ENCODE results near the gene LDLRAP1. TPM values are rescaled to one million over a fixed set of nuclear protein-coding genes. Genes with fewer than 3 reads are reported as not detected.

Gene LDLRAP1
- total RNA-seq, 1 experiment from 2014 or later: 16.3 TPM

DNA sequence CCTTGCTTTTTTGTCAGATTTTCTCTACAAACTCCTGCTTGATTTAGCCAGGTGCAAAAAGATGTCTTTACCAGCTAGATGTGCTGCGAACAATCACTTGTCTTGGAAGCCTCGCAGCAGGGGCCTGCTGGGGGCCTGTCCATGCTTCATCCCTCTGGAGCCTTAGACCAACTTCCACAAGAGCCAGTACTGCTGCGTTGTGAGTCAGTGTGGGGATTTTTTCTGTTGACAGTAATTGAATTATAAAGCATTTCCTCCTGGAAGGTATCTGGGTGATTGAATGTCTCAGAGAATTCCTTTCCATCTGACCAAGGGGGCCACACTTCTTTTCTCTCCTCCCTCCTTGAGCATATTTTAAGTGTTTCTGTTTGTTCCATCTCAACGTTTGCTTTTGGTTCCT, 40.4 kb upstream of the LDLRAP1 start:
- Mint-ChIP-seq H3K4me3 (no peak overlapping the region), H3K36me3 (no peaks in the 10 kb centered on the region), H3K4me1 (peaks cover 46% of the 10 kb centered on the region), H3K9me3 (no peaks in the 10 kb centered on the region), H3K27me3 (ENCODE audit: low read depth) (no peaks in the 10 kb centered on the region), H3K27ac (0 out of 2 replicates have a peak overlapping the region, but pooled peaks have one; percentile 81)
- CTCF ChIA-PET: interaction anchor here (0.6 to 7.0 kb wide), 8 partner anchors 11 to 392 kb away, joined by 3 to 175 read pairs (median 9); no protein-coding TSS in a partner anchor
- TF ChIP-seq, protein P1, sequence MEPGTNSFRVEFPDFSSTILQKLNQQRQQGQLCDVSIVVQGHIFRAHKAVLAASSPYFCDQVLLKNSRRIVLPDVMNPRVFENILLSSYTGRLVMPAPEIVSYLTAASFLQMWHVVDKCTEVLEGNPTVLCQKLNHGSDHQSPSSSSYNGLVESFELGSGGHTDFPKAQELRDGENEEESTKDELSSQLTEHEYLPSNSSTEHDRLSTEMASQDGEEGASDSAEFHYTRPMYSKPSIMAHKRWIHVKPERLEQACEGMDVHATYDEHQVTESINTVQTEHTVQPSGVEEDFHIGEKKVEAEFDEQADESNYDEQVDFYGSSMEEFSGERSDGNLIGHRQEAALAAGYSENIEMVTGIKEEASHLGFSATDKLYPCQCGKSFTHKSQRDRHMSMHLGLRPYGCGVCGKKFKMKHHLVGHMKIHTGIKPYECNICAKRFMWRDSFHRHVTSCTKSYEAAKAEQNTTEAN (CRISPR knock-in tag; IDR thresholded peaks at IDR 0.05): no peak
- TF ChIP-seq, protein P2, sequence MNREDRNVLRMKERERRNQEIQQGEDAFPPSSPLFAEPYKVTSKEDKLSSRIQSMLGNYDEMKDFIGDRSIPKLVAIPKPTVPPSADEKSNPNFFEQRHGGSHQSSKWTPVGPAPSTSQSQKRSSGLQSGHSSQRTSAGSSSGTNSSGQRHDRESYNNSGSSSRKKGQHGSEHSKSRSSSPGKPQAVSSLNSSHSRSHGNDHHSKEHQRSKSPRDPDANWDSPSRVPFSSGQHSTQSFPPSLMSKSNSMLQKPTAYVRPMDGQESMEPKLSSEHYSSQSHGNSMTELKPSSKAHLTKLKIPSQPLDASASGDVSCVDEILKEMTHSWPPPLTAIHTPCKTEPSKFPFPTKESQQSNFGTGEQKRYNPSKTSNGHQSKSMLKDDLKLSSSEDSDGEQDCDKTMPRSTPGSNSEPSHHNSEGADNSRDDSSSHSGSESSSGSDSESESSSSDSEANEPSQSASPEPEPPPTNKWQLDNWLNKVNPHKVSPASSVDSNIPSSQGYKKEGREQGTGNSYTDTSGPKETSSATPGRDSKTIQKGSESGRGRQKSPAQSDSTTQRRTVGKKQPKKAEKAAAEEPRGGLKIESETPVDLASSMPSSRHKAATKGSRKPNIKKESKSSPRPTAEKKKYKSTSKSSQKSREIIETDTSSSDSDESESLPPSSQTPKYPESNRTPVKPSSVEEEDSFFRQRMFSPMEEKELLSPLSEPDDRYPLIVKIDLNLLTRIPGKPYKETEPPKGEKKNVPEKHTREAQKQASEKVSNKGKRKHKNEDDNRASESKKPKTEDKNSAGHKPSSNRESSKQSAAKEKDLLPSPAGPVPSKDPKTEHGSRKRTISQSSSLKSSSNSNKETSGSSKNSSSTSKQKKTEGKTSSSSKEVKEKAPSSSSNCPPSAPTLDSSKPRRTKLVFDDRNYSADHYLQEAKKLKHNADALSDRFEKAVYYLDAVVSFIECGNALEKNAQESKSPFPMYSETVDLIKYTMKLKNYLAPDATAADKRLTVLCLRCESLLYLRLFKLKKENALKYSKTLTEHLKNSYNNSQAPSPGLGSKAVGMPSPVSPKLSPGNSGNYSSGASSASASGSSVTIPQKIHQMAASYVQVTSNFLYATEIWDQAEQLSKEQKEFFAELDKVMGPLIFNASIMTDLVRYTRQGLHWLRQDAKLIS (CRISPR knock-in tag; IDR thresholded peaks at IDR 0.05; ENCODE audit: borderline replicate concordance): no peak
- no peak for TF ChIP-seq ZNF263 (CRISPR knock-in tag; IDR thresholded peaks at IDR 0.05; ENCODE audit: low read depth)
- no peak for TF ChIP-seq ETV6 (CRISPR knock-in tag; IDR thresholded peaks at IDR 0.05)
- TF ChIP-seq TCF7 (CRISPR knock-in tag; IDR thresholded peaks at IDR 0.05; ENCODE audit: low read depth): no peak
- TF ChIP-seq, protein P3, sequence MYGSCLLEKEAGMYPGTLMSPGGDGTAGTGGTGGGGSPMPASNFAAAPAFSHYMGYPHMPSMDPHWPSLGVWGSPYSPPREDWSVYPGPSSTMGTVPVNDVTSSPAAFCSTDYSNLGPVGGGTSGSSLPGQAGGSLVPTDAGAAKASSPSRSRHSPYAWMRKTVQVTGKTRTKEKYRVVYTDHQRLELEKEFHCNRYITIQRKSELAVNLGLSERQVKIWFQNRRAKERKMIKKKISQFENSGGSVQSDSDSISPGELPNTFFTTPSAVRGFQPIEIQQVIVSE (CRISPR knock-in tag; IDR thresholded peaks at IDR 0.05; ENCODE audit: borderline replicate concordance): no peak
- TF ChIP-seq CBFB (CRISPR knock-in tag; IDR thresholded peaks at IDR 0.05; ENCODE audit: low read depth): no peak
- no peak for TF ChIP-seq ZNF219 (CRISPR knock-in tag; IDR thresholded peaks at IDR 0.05; ENCODE audit: borderline replicate concordance)
- no peak for TF ChIP-seq CREB1 (CRISPR knock-in tag; IDR thresholded peaks at IDR 0.05)
- TF ChIP-seq ZNF138 (CRISPR knock-in tag; conservative IDR thresholded peaks at IDR 0.05): no peak
- TF ChIP-seq TP53 (CRISPR knock-in tag; IDR thresholded peaks at IDR 0.05): no peak
- TF ChIP-seq ZNF671 (CRISPR knock-in tag; IDR thresholded peaks at IDR 0.05): no peak
- TF ChIP-seq, protein P4, sequence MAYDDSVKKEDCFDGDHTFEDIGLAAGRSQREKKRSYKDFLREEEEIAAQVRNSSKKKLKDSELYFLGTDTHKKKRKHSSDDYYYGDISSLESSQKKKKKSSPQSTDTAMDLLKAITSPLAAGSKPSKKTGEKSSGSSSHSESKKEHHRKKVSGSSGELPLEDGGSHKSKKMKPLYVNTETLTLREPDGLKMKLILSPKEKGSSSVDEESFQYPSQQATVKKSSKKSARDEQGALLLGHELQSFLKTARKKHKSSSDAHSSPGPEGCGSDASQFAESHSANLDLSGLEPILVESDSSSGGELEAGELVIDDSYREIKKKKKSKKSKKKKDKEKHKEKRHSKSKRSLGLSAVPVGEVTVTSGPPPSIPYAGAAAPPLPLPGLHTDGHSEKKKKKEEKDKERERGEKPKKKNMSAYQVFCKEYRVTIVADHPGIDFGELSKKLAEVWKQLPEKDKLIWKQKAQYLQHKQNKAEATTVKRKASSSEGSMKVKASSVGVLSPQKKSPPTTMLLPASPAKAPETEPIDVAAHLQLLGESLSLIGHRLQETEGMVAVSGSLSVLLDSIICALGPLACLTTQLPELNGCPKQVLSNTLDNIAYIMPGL (CRISPR knock-in tag; IDR thresholded peaks at IDR 0.05): no peak
- TF ChIP-seq NFATC4 (CRISPR knock-in tag; IDR thresholded peaks at IDR 0.05): no peak
- TF ChIP-seq, protein P5, sequence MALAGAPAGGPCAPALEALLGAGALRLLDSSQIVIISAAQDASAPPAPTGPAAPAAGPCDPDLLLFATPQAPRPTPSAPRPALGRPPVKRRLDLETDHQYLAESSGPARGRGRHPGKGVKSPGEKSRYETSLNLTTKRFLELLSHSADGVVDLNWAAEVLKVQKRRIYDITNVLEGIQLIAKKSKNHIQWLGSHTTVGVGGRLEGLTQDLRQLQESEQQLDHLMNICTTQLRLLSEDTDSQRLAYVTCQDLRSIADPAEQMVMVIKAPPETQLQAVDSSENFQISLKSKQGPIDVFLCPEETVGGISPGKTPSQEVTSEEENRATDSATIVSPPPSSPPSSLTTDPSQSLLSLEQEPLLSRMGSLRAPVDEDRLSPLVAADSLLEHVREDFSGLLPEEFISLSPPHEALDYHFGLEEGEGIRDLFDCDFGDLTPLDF (CRISPR knock-in tag; IDR thresholded peaks at IDR 0.05): no peak
- no peak for TF ChIP-seq MXD4 (CRISPR knock-in tag; IDR thresholded peaks at IDR 0.05; ENCODE audit: borderline replicate concordance)
- no peak for TF ChIP-seq FOXP1 (CRISPR knock-in tag; IDR thresholded peaks at IDR 0.05; ENCODE audit: borderline replicate concordance)
- DNase-seq (ENCODE audit: low spot score) (no peak), ATAC-seq (no peak)
- POLR2A ChIA-PET: no interaction called here

Data from WTC11 (cell line).